Progenitor cell of endocrine pancreas (in vitro differentiated cells): ENCODE measurements around the gene PDRG1. TPM values are rescaled to one million over a fixed set of nuclear protein-coding genes. Genes with fewer than 3 reads are reported as not detected.

ENCODE experiments used
- DNase-seq: peaks from one replicate; pipeline ENCODE4 v3.0.0; 2021; ENCODE audit warnings: low spot score; ENCODE audit not compliant: unreplicated experiment
- H3K27ac Mint-ChIP-seq: 2 replicates; pipeline ENCODE4 v1.8.0; 2021; ENCODE audit warnings: mild to moderate bottlenecking, moderate library complexity, mixed read lengths
- H3K27me3 Mint-ChIP-seq: 2 replicates; pipeline ENCODE4 v1.8.0; 2021; ENCODE audit warnings: mixed read lengths
- H3K36me3 Mint-ChIP-seq: 2 replicates; pipeline ENCODE4 v1.8.0; 2022; ENCODE audit warnings: mixed read lengths; ENCODE audit not compliant: insufficient read depth
- H3K4me1 Mint-ChIP-seq: 2 replicates; pipeline ENCODE4 v1.8.0; 2021; ENCODE audit warnings: low read depth, mixed read lengths
- H3K4me3 Mint-ChIP-seq: 2 replicates; pipeline ENCODE4 v1.8.0; 2021; ENCODE audit warnings: low read depth, mild to moderate bottlenecking, moderate library complexity, mixed read lengths
- H3K9me3 Mint-ChIP-seq: 2 replicates; pipeline ENCODE4 v1.8.0; 2021; ENCODE audit warnings: low read depth, mixed read lengths
- CTCF ChIP-seq: fragments of 200-600 bp; sonication (generic); IDR thresholded peaks from one replicate; pipeline ENCODE4 v1.5.0; 2021; ENCODE audit warnings: antibody characterized with exemption, mild to moderate bottlenecking; ENCODE audit not compliant: unreplicated experiment
- total RNA-seq: library from RNA; stranded (reverse); gene quantifications from 2 replicates; pipeline ENCODE4 v1.2.1, GENCODE V29; 2021

Gene PDRG1
- total RNA-seq, 1 donor from 2014 or later: 23.6 TPM

- no peak for DNase-seq
- Mint-ChIP-seq H3K27ac (no peak overlapping the region), H3K4me3 (no peak overlapping the region), H3K27me3 (peaks cover 39% of the 10 kb centered on the region), H3K4me1 (peaks cover 8% of the 10 kb centered on the region), H3K36me3 (no peaks in the 10 kb centered on the region), H3K9me3 (no peaks in the 10 kb centered on the region)
- no peak for TF ChIP-seq CTCF
Observed at GRCh38 chr20:31974296-31974695, 22.4 kb upstream of the PDRG1 start.

- Mint-ChIP-seq H3K4me3 (no peak overlapping the region), H3K36me3 (no peaks in the 10 kb centered on the region), H3K27me3 (peaks cover 49% of the 10 kb centered on the region), H3K9me3 (no peaks in the 10 kb centered on the region), H3K4me1 (peaks cover 10% of the 10 kb centered on the region), H3K27ac (no peak overlapping the region)
- DNase-seq: no peak
- no peak for TF ChIP-seq CTCF
Observed at GRCh38 chr20:31972471-31973021, 20.7 kb upstream of the PDRG1 start.

- DNase-seq: no peak
- Mint-ChIP-seq H3K4me1 (peaks cover 6% of the 10 kb centered on the region), H3K27ac (no peak overlapping the region), H3K9me3 (no peaks in the 10 kb centered on the region), H3K27me3 (peaks cover 64% of the 10 kb centered on the region), H3K36me3 (no peaks in the 10 kb centered on the region), H3K4me3 (no peak overlapping the region)
- no peak for TF ChIP-seq CTCF
Observed at GRCh38 chr20:31969991-31970390, 18.1 kb upstream of the PDRG1 start.

- H3K9me3 Mint-ChIP-seq: no peaks in the 10 kb centered on the region
- no peaks in the 10 kb centered on the region for H3K36me3 Mint-ChIP-seq
- H3K27me3 Mint-ChIP-seq: peaks cover 73% of the 10 kb centered on the region
- H3K4me3 Mint-ChIP-seq: peak overlapping the region; percentile 85
- peak; percentile 100 for DNase-seq
- H3K4me1 Mint-ChIP-seq: peaks cover 6% of the 10 kb centered on the region
- TF ChIP-seq CTCF: no peak
- no peak overlapping the region for H3K27ac Mint-ChIP-seq
Observed at GRCh38 chr20:31968291-31969126, 16.7 kb upstream of the PDRG1 start.

GRCh38 chr20:31967830-31968249 is 16.0 kb upstream of the PDRG1 start, which contains the start of gene XKR7:
Gene XKR7 (plus strand): TSS chr20:31968151. CDS start chr20:31968176, 25 bp downstream.
- H3K4me1 Mint-ChIP-seq: peaks cover 6% of the 10 kb centered on the region
- H3K4me3 Mint-ChIP-seq: peak within 1 kb of the TSS; percentile 85
- peaks cover 72% of the 10 kb centered on the region for H3K27me3 Mint-ChIP-seq
- no peaks in the 10 kb centered on the region for H3K36me3 Mint-ChIP-seq
- no peak within 1 kb of the TSS for H3K27ac Mint-ChIP-seq
- DNase-seq: no peak
- TF ChIP-seq CTCF: no peak
- H3K9me3 Mint-ChIP-seq: no peaks in the 10 kb centered on the region
